ENCODE measurements around the gene MIPEP.
A peak's percentile ranks its signal among the peaks of the same experiment; 100 is the strongest.

GRCh38 chr13:23741879-23742510, 147.2 kb downstream of the MIPEP start:
- TF ChIP-seq CREB5 (CRISPR knock-in tag; IDR thresholded peaks at IDR 0.05) (no peak), ZNF644 (tag; IDR thresholded peaks at IDR 0.05; ENCODE audit: low read depth) (no peak), IRF2 (CRISPR knock-in tag; IDR thresholded peaks at IDR 0.05) (no peak), POLR2A (conservative IDR thresholded peaks at IDR 0.05) (no peak), MAX (CRISPR knock-in tag; IDR thresholded peaks at IDR 0.05) (no peak), CTCF (IDR thresholded peaks at IDR 0.05 in 2 of 3, conservative IDR thresholded peaks at IDR 0.05 in 1 of 3; ENCODE audit: insufficient read depth in 2 of 3, low read depth in 1 of 3, low read length in 3 of 3) (peak; percentile 39 to 70 (median 58)), USF1 (CRISPR knock-in tag; IDR thresholded peaks at IDR 0.05) (no peak), AFF4 (CRISPR knock-in tag; IDR thresholded peaks at IDR 0.05) (no peak), MYBL2 (IDR thresholded peaks at IDR 0.05; ENCODE audit: low read depth) (no peak), MYBL2 (CRISPR knock-in tag; IDR thresholded peaks at IDR 0.05; ENCODE audit: borderline replicate concordance) (no peak), PREB (CRISPR knock-in tag; IDR thresholded peaks at IDR 0.05) (no peak), JUN (IDR thresholded peaks at IDR 0.05; ENCODE audit: borderline replicate concordance, low read depth, low read length) (no peak), JUN (CRISPR knock-in tag; IDR thresholded peaks at IDR 0.05; ENCODE audit: borderline replicate concordance) (no peak), SNAPC5 (CRISPR knock-in tag; IDR thresholded peaks at IDR 0.05) (no peak)

Measured in K562 (cell line).